Prostate gland (tissue), 2 donors: ENCODE results near the gene CENPL.

Source experiments
- CTCF ChIP-seq, 4 experiments: fragments of 200-600 bp in 2 of 4; fragments of 450-650 bp in 2 of 4; sonication (generic) in 2 of 4; IDR thresholded peaks; 1 replicate in 3 of 4; 2 replicates in 1 of 4; pipeline ENCODE4 v1.5.1; 2016 to 2019; ENCODE audit warnings: antibody characterized with exemption in 4 of 4, mild to moderate bottlenecking in 2 of 4, moderate library complexity in 2 of 4
- POLR2A ChIP-seq: fragments of 450-650 bp; IDR thresholded peaks from one replicate; pipeline ENCODE4 v1.6.1; 2016; ENCODE audit warnings: antibody characterized with exemption, mild to moderate bottlenecking
- POLR2AphosphoS5 ChIP-seq: sonication (generic); formaldehyde crosslinking; IDR thresholded peaks from one replicate; pipeline ENCODE4 v1.6.1; 2017; ENCODE audit warnings: antibody characterized with exemption

- TF ChIP-seq POLR2AphosphoS5 (no peak), CTCF (IDR thresholded peaks at IDR 0.05) (no peak), POLR2A (peak; percentile 54)
Observed at GRCh38 chr1:173868266-173869020, 43.8 kb upstream of the CENPL start, which contains the start of gene ZBTB37.
